H9 (cell line): ENCODE data around the gene TULP3. TPM values are rescaled to one million over a fixed set of nuclear protein-coding genes. Genes with fewer than 3 reads are reported as not detected.

Experiments used
- DNase-seq: peaks from one replicate; pipeline ENCODE4 v3.0.0-alpha.2; 2017
- H2AFZ ChIP-seq: one replicate; pipeline ENCODE4 v1.6.1; 2013; ENCODE audit warnings: mild to moderate bottlenecking, low read length, control low read depth, moderate library complexity
- H2AK5ac ChIP-seq: 2 replicates; pipeline ENCODE4 v1.6.1; 2013; ENCODE audit warnings: low read length, control low read depth, mixed read lengths; ENCODE audit not compliant: insufficient read length
- H2BK120ac ChIP-seq: one replicate; pipeline ENCODE4 v1.6.1; 2013; ENCODE audit warnings: low read depth, mild to moderate bottlenecking, low read length, control low read depth, inconsistent platforms; ENCODE audit not compliant: poor library complexity, severe bottlenecking
- H2BK12ac ChIP-seq: 2 replicates; pipeline ENCODE4 v1.6.1; 2013; ENCODE audit warnings: low read length, control low read depth, mixed read lengths, low read depth; ENCODE audit not compliant: insufficient read length
- H2BK15ac ChIP-seq: 2 replicates; pipeline ENCODE4 v1.6.1; 2013; ENCODE audit warnings: low read depth, low read length, control low read depth
- H2BK20ac ChIP-seq: one replicate; pipeline ENCODE4 v1.6.1; 2013; ENCODE audit warnings: low read depth, mild to moderate bottlenecking, low read length, control low read depth, inconsistent platforms; ENCODE audit not compliant: poor library complexity, severe bottlenecking
- H2BK5ac ChIP-seq: 2 replicates; pipeline ENCODE4 v1.6.1; 2013; ENCODE audit warnings: low read length, control low read depth, mixed read lengths; ENCODE audit not compliant: insufficient read length
- H3K14ac ChIP-seq: 2 replicates; pipeline ENCODE4 v1.6.1; 2013; ENCODE audit warnings: low read length, control low read depth; ENCODE audit not compliant: insufficient read depth
- H3K18ac ChIP-seq: 2 replicates; pipeline ENCODE4 v1.6.1; 2013; ENCODE audit warnings: low read depth, mild to moderate bottlenecking, mixed read lengths, low read length, control low read depth; ENCODE audit not compliant: insufficient read length
- H3K23ac ChIP-seq: 2 replicates; pipeline ENCODE4 v1.6.1; 2013; ENCODE audit warnings: low read length, control low read depth, mixed read lengths, low read depth; ENCODE audit not compliant: insufficient read length
- H3K23me2 ChIP-seq: 2 replicates; pipeline ENCODE4 v1.6.1; 2013; ENCODE audit warnings: low read depth, mild to moderate bottlenecking, mixed read lengths, low read length, control low read depth; ENCODE audit not compliant: insufficient read length, poor library complexity, severe bottlenecking
- H3K27ac ChIP-seq: 2 replicates; pipeline ENCODE4 v1.5.1; 2013; ENCODE audit warnings: low read length, control low read depth, mixed read lengths, low read depth; ENCODE audit not compliant: insufficient read length
- H3K27me3 ChIP-seq: 2 replicates; pipeline ENCODE4 v1.6.1; 2013; ENCODE audit warnings: low read length, control low read depth, inconsistent platforms; ENCODE audit not compliant: insufficient read depth
- H3K4ac ChIP-seq: 2 replicates; pipeline ENCODE4 v1.6.1; 2013; ENCODE audit warnings: low read depth, mild to moderate bottlenecking, control low read depth, inconsistent platforms, low read length, moderate library complexity
- H3K4me1 ChIP-seq: 2 replicates; pipeline ENCODE4 v1.6.1; 2013; ENCODE audit warnings: low read length, control low read depth, inconsistent platforms; ENCODE audit not compliant: insufficient read depth
- H3K4me2 ChIP-seq: 2 replicates; pipeline ENCODE4 v1.6.1; 2013; ENCODE audit warnings: low read length, control low read depth, mixed read lengths; ENCODE audit not compliant: insufficient read length, insufficient read depth
- H3K56ac ChIP-seq: 2 replicates; pipeline ENCODE4 v1.6.1; 2013; ENCODE audit warnings: low read depth, mild to moderate bottlenecking, mixed read lengths, low read length, control low read depth; ENCODE audit not compliant: insufficient read length
- H3K79me1 ChIP-seq: 2 replicates; pipeline ENCODE4 v1.6.1; 2013; ENCODE audit warnings: low read depth, mild to moderate bottlenecking, moderate library complexity, low read length, control low read depth, inconsistent platforms; ENCODE audit not compliant: insufficient read depth, poor library complexity, severe bottlenecking
- H3K79me2 ChIP-seq: 2 replicates; pipeline ENCODE4 v1.6.1; 2013; ENCODE audit warnings: low read length, control low read depth, inconsistent platforms; ENCODE audit not compliant: insufficient read depth
- H3K9ac ChIP-seq: 2 replicates; pipeline ENCODE4 v1.6.1; 2013; ENCODE audit warnings: low read length, control low read depth, mixed read lengths; ENCODE audit not compliant: insufficient read length; ENCODE audit errors: extremely low read depth
- H3K9me3 ChIP-seq: one replicate; pipeline ENCODE4 v1.6.1; 2013; ENCODE audit warnings: low read depth, low read length, inconsistent platforms; ENCODE audit not compliant: control insufficient read depth
- H3T11ph ChIP-seq: one replicate; pipeline ENCODE4 v1.6.1; 2013; ENCODE audit warnings: mild to moderate bottlenecking, low read length, control low read depth, inconsistent platforms
- H4K20me1 ChIP-seq: one replicate; pipeline ENCODE4 v1.6.1; 2013; ENCODE audit not compliant: control insufficient read depth, insufficient read length, insufficient read depth
- H4K5ac ChIP-seq: 2 replicates; pipeline ENCODE4 v1.6.1; 2013; ENCODE audit warnings: low read depth, mild to moderate bottlenecking, mixed read lengths, low read length, control low read depth; ENCODE audit not compliant: insufficient read length
- H4K8ac ChIP-seq: replicated peaks from 2 replicates; pipeline ENCODE4 v1.6.1; 2013; ENCODE audit warnings: low read length, control low read depth, mixed read lengths, low read depth; ENCODE audit not compliant: insufficient read length
- H4K91ac ChIP-seq: 2 replicates; pipeline ENCODE4 v1.6.1; 2013; ENCODE audit warnings: low read depth, mild to moderate bottlenecking, moderate library complexity, mixed read lengths, low read length, control low read depth; ENCODE audit not compliant: insufficient read length
- H3K27ac Mint-ChIP-seq, 3 experiments: 2 replicates in 2 of 3; 3 replicates in 1 of 3; pipeline ENCODE4 v1.8.0; 2020 to 2021; ENCODE audit warnings: mixed read lengths in 3 of 3, mild to moderate bottlenecking in 1 of 3, moderate library complexity in 1 of 3
- H3K27me3 Mint-ChIP-seq: 2 replicates; pipeline ENCODE4 v1.8.0; 2021; ENCODE audit warnings: low read depth, mild to moderate bottlenecking, moderate library complexity, mixed read lengths
- H3K36me3 Mint-ChIP-seq, 3 experiments: 2 replicates in 2 of 3; 3 replicates in 1 of 3; pipeline ENCODE4 v1.8.0; 2020 to 2021; ENCODE audit warnings: low read depth in 3 of 3, mixed read lengths in 3 of 3; ENCODE audit not compliant: insufficient read depth in 1 of 3
- H3K4me1 Mint-ChIP-seq, 2 experiments: 2 replicates each; pipeline ENCODE4 v1.8.0; 2020; ENCODE audit warnings: mixed read lengths in 2 of 2
- H3K4me3 Mint-ChIP-seq, 2 experiments: 2 replicates in 1 of 2; 3 replicates in 1 of 2; pipeline ENCODE4 v1.8.0; 2020 to 2021; ENCODE audit warnings: mild to moderate bottlenecking in 2 of 2, mixed read lengths in 2 of 2, moderate library complexity in 1 of 2
- H3K9me3 Mint-ChIP-seq, 2 experiments: 2 replicates in 1 of 2; 3 replicates in 1 of 2; pipeline ENCODE4 v1.8.0; 2020; ENCODE audit warnings: mild to moderate bottlenecking in 2 of 2, mixed read lengths in 2 of 2, moderate library complexity in 1 of 2
- WGBS: extraction: QIAGEN DNeasy Blood & Tissue Kit; methylation state at CpG from one replicate; pipeline ENCODE4 v1.1.7; 2013; ENCODE audit warnings: missing lambda C conversion rate, low lambda C conversion rate, mixed read lengths; ENCODE audit not compliant: insufficient read length; ENCODE audit errors: extremely low coverage; 5-methylcytosine and 5-hydroxymethylcytosine counted together
- total RNA-seq: library from RNA; stranded (reverse); gene quantifications from 2 replicates; pipeline ENCODE4 v1.2.1, GENCODE V29; 2021
- TF ChIP-seq, protein P1 (sequence below): fragments of 200-600 bp; sonication (generic); conservative IDR thresholded peaks from 3 replicates; pipeline ENCODE4 v1.8.0; 2021; ENCODE audit warnings: antibody characterized with exemption, mild to moderate bottlenecking

TULP3 gene
- total RNA-seq, 1 experiment from 2014 or later: 22.3 TPM

- Histone ChIP-seq H3K27me3 (no peaks in the 10 kb centered on the region), H3K4me1 (no peaks in the 10 kb centered on the region; the same call in 1 of the 2 replicates), H3K18ac (no peak overlapping the region), H3K9ac (no peak overlapping the region), H3K27ac (no peak overlapping the region), H4K20me1 (peaks cover 3% of the 10 kb centered on the region), H2AFZ (no peak overlapping the region), H3K79me2 (peaks cover 10% of the 10 kb centered on the region; the same call in 1 of the 2 replicates), H3K23ac (no peak overlapping the region), H3K4me2 (no peak overlapping the region), H3K23me2 (peaks cover 16% of the 10 kb centered on the region), H2BK120ac (no peak overlapping the region), H2BK20ac (no peak overlapping the region), H4K5ac (no peak overlapping the region), H3K14ac (no peak overlapping the region), H3K56ac (no peak overlapping the region), H2BK12ac (no peak overlapping the region), H3K9me3 (no peaks in the 10 kb centered on the region), H2BK5ac (no peak overlapping the region), H3K79me1 (no peaks in the 10 kb centered on the region), H4K8ac (no peak overlapping the region), H2AK5ac (no peak overlapping the region), H3K4ac (no peak overlapping the region), H3T11ph (no peak overlapping the region), H2BK15ac (no peak overlapping the region), H4K91ac (no peak overlapping the region)
- DNase-seq: no peak
- Mint-ChIP-seq H3K4me3 (no peak overlapping the region), H3K4me1 (peaks cover 20 to 23% of the 10 kb centered on the region in 2 experiments), H3K27ac (no peak overlapping the region), H3K36me3 (peaks cover 0 to 5% (median 3%) of the 10 kb centered on the region in 3 experiments; a peak in 4 of 7 replicates), H3K9me3 (no peaks in the 10 kb centered on the region; a peak in 1 of 5 replicates), H3K27me3 (peaks cover 6% of the 10 kb centered on the region)
- no CpG with 5 or more reads among the region's 1 CpG for WGBS
- TF ChIP-seq, protein P1, sequence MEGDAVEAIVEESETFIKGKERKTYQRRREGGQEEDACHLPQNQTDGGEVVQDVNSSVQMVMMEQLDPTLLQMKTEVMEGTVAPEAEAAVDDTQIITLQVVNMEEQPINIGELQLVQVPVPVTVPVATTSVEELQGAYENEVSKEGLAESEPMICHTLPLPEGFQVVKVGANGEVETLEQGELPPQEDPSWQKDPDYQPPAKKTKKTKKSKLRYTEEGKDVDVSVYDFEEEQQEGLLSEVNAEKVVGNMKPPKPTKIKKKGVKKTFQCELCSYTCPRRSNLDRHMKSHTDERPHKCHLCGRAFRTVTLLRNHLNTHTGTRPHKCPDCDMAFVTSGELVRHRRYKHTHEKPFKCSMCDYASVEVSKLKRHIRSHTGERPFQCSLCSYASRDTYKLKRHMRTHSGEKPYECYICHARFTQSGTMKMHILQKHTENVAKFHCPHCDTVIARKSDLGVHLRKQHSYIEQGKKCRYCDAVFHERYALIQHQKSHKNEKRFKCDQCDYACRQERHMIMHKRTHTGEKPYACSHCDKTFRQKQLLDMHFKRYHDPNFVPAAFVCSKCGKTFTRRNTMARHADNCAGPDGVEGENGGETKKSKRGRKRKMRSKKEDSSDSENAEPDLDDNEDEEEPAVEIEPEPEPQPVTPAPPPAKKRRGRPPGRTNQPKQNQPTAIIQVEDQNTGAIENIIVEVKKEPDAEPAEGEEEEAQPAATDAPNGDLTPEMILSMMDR: no peak
Observed at GRCh38 chr12:2955888-2956287, 65.2 kb downstream of the TULP3 start.
